SK-N-MC (cell line): Measurements from ENCODE around the gene SECISBP2.

Experiments used
- EZH2 ChIP-seq: fragments of 200-600 bp; sonication (generic); IDR thresholded peaks from one replicate; pipeline ENCODE4 v1.6.1; 2017; ENCODE audit warnings: antibody characterized with exemption
- FOXP2 ChIP-seq: optimal IDR thresholded peaks from 2 replicates; pipeline ENCODE3; 2011; ENCODE audit warnings: mild to moderate bottlenecking, moderate library complexity; ENCODE audit not compliant: insufficient read depth; ENCODE audit errors: extremely low read length, control extremely low read depth
- POLR2AphosphoS5 ChIP-seq: IDR thresholded peaks from 2 replicates; pipeline ENCODE4 v1.6.1; 2012; ENCODE audit warnings: mild to moderate bottlenecking, low read depth, low read length, borderline replicate concordance

DNA sequence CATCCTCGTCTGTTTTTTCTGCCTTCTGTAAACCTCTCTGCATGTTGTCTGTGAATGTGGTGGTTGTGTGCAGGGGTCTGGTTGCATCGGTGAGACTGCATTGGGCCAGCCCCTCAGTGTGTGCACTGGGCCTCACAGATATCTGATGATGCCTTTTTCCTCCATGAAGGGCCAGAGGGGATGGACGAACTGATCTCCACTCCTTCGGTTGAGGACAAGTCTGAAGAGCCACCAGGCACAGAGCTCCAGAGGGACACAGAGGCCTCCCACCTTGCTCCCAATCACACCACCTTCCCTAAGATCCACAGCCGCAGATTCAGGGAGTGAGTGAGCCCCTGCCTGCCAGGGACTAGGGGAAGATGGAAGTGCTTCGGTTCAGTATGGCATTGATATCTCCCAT is 31.3 kb downstream of the SECISBP2 start:
- TF ChIP-seq POLR2AphosphoS5 (no peak), EZH2 (no peak), FOXP2 (no peak)
